ENCODE results near the gene PMF1.
A peak's percentile ranks its signal among the peaks of the same experiment; 100 is the strongest.

PMF1 gene

DNA sequence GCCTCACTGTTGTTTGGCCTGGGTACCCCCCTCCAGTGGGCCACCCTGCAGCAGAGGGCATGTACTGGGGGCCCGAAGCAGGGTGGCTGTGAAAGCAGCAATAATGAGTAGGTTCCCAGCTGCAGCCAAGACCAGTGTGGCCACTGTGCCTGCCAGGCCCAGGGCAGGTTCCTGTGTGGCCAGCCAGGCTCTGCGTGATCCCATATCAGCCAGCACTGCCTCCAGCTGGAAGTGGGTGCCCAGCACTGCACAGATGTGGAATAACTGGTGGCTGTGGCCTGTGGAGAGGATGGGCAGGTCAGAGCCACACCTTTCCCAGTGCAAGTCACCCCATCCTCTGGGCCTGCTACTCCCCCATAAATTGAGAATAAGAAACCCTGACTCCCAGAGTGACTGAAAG is 31.3 kb downstream of the PMF1 start:
- no peak for DNase-seq
- H2AFZ ChIP-seq (ENCODE audit: insufficient read depth, low read length, poor library complexity) = no peak overlapping the region
- H3K79me2 ChIP-seq (ENCODE audit: control insufficient read depth, insufficient read depth, low read length, poor library complexity) = no peaks in the 10 kb centered on the region
- no peak overlapping the region for H2BK12ac ChIP-seq (ENCODE audit: low read length)
- no peaks in the 10 kb centered on the region for H3K27me3 ChIP-seq (ENCODE audit: insufficient read depth, low read length)
- no peak overlapping the region for H4K91ac ChIP-seq (ENCODE audit: low read depth, low read length)
- no peaks in the 10 kb centered on the region for H3K4me1 ChIP-seq (ENCODE audit: control insufficient read depth in 1 of 2, insufficient read depth in 2 of 2, low read length in 2 of 2)
- no peak overlapping the region for H3K27ac ChIP-seq (ENCODE audit: low read depth, low read length)
- H4K8ac ChIP-seq (ENCODE audit: low read depth, low read length) = no peak overlapping the region
- no peaks in the 10 kb centered on the region for H3K79me1 ChIP-seq (ENCODE audit: low read length)
- no peak overlapping the region for H3K9ac ChIP-seq (ENCODE audit: low read length)
- peaks cover 15 to 20% of the 10 kb centered on the region in 2 experiments for H3K36me3 ChIP-seq (ENCODE audit: control insufficient read depth in 1 of 2, insufficient read depth in 2 of 2, low read length in 2 of 2)
- no peak overlapping the region for H3K4me2 ChIP-seq (ENCODE audit: low read length)
- H3K18ac ChIP-seq (ENCODE audit: low read length) = no peak overlapping the region
- H3K9me3 ChIP-seq (ENCODE audit: insufficient read depth, low read depth, low read length) = peaks cover 2% of the 10 kb centered on the region
- no peak overlapping the region for H3K4ac ChIP-seq (ENCODE audit: low read depth, low read length)
- no peak overlapping the region for H3K4me3 ChIP-seq (ENCODE audit: low read depth, low read length)
- no peak overlapping the region for H4K12ac ChIP-seq (ENCODE audit: low read depth, low read length)
- H3K23ac ChIP-seq (ENCODE audit: low read length) = no peak overlapping the region
- no peak overlapping the region for H3K14ac ChIP-seq (ENCODE audit: low read length)
- no CpG with 5 or more reads among the region's 2 CpGs for WGBS (ENCODE audit: extremely low coverage, insufficient coverage, insufficient read length)
- H2AK5ac ChIP-seq (ENCODE audit: low read length) = no peak overlapping the region
- H2BK5ac ChIP-seq (ENCODE audit: low read depth, low read length, poor library complexity) = no peak overlapping the region
- H2BK120ac ChIP-seq (ENCODE audit: insufficient read depth, low read length, poor library complexity) = no peak overlapping the region

DNA sequence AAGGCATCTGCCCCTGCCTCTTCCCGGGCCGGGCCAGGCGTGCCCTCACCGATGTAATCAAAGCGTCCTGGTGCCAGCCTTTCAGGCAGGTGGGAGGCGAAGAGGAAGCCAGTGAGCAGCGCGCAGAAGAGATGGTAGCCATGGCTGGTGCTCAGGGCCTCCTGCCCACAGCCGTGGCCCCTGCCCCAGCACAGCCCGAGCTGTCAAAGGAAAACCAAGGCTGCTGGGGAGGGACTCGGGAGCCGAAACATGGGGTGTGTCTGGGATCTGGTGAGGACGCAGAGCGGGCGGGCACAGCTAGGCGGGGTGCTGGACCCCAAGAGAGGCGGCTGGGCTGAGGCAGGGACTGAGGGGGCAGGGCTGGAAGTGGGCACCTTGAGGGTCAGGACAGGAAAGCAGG is 31.9 kb downstream of the PMF1 start:
- H3K36me3 ChIP-seq (ENCODE audit: control insufficient read depth in 1 of 2, insufficient read depth in 2 of 2, low read length in 2 of 2) = peaks cover 15 to 22% of the 10 kb centered on the region in 2 experiments
- H3K14ac ChIP-seq (ENCODE audit: low read length) = no peak overlapping the region
- WGBS (ENCODE audit: extremely low coverage, insufficient coverage, insufficient read length) = no CpG with 5 or more reads among the region's 17 CpGs
- no peak overlapping the region for H3K23ac ChIP-seq (ENCODE audit: low read length)
- H4K8ac ChIP-seq (ENCODE audit: low read depth, low read length) = no peak overlapping the region
- H3K9me3 ChIP-seq (ENCODE audit: insufficient read depth, low read depth, low read length) = peaks cover 2% of the 10 kb centered on the region
- no peak overlapping the region for H4K91ac ChIP-seq (ENCODE audit: low read depth, low read length)
- no peak overlapping the region for H2BK12ac ChIP-seq (ENCODE audit: low read length)
- no peak overlapping the region for H3K18ac ChIP-seq (ENCODE audit: low read length)
- no peak overlapping the region for H2AK5ac ChIP-seq (ENCODE audit: low read length)
- H3K79me2 ChIP-seq (ENCODE audit: control insufficient read depth, insufficient read depth, low read length, poor library complexity) = no peaks in the 10 kb centered on the region
- no peaks in the 10 kb centered on the region for H3K79me1 ChIP-seq (ENCODE audit: low read length)
- H3K4me1 ChIP-seq (ENCODE audit: control insufficient read depth in 1 of 2, insufficient read depth in 2 of 2, low read length in 2 of 2) = peaks cover 1 to 2% of the 10 kb centered on the region in 2 experiments
- H3K9ac ChIP-seq (ENCODE audit: low read length) = no peak overlapping the region
- H3K4me3 ChIP-seq (ENCODE audit: low read depth, low read length) = no peak overlapping the region
- no peak overlapping the region for H3K4me2 ChIP-seq (ENCODE audit: low read length)
- H3K27me3 ChIP-seq (ENCODE audit: insufficient read depth, low read length) = no peaks in the 10 kb centered on the region
- H3K4ac ChIP-seq (ENCODE audit: low read depth, low read length) = no peak overlapping the region
- no peak for DNase-seq
- no peak overlapping the region for H4K12ac ChIP-seq (ENCODE audit: low read depth, low read length)
- no peak overlapping the region for H3K27ac ChIP-seq (ENCODE audit: low read depth, low read length)
- H2BK5ac ChIP-seq (ENCODE audit: low read depth, low read length, poor library complexity) = no peak overlapping the region
- no peak overlapping the region for H2BK120ac ChIP-seq (ENCODE audit: insufficient read depth, low read length, poor library complexity)
- H2AFZ ChIP-seq (ENCODE audit: insufficient read depth, low read length, poor library complexity) = no peak overlapping the region

DNA sequence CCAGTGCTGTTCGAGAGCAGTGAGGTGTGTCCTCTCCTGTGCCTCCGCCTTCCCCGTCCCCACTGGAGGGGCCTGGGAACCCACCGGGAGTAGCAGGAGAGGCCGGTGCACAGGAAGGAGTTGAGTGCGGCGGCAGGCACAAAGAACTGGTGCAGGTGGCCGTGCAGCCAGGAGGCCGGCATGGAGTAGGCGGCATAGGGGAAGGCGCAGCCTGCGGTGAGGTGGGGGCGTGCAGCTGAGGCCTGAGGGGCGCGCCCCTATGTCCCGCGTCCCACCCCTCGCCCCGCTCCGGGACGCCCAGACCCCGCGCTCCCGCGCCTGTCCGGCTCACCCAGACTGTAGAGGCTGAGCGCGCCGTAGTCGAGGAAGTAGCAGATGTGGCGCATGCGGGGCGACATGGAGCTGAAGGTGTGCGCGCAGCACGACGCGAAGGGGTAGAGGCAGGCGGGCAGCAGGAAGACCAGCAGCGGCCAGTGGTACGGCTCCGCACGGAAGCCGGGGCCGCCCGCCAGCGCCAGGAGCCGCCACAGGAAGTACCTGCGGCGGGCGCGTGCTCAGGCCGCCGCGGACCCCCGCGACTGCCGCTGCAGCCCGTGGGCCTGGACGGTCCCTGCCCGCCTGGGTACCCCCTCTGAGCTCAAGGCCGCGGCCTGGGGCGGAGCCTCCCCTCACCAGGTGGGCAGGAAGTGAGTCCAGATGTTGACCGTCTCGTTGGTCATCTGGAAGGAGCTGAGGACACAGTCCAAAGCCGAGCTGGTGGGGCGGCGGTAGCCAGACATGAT is 32.8 kb downstream of the PMF1 start:
- H3K14ac ChIP-seq (ENCODE audit: low read length) = no peak overlapping the region

DNA sequence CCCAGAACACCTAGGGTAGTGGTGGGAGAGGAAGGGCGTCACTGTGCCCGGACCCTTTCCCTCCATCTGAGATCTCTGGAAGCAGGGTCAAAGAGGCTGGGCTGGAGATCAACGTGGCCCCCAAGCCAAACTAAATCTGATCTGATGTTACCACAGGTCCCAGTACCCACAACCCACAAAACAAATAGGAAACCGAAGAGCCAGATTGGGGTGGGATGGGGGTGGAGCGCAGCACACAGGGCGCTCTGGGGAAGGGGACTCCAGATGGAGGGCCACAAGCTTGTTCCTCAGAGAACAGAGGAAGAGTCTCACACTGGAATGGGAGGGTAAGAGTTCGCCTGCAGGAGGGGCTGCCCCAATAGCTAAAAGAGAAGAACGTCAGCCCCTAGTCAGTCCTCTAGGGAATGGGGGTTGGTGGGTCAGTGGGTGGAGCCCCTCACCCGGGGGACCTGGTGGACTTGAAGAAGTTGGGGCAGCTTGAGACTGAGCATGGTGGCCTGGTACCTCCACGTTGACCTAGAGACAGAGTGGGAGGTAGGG is 33.5 kb downstream of the PMF1 start:
- Histone ChIP-seq H3K27me3 (ENCODE audit: insufficient read depth, low read length) (no peaks in the 10 kb centered on the region), H2AK5ac (ENCODE audit: low read length) (no peak overlapping the region), H4K8ac (ENCODE audit: low read depth, low read length) (no peak overlapping the region), H2BK12ac (ENCODE audit: low read length) (no peak overlapping the region), H2AFZ (ENCODE audit: insufficient read depth, low read length, poor library complexity) (no peak overlapping the region), H2BK120ac (ENCODE audit: insufficient read depth, low read length, poor library complexity) (no peak overlapping the region), H3K18ac (ENCODE audit: low read length) (no peak overlapping the region), H3K4me1 (ENCODE audit: control insufficient read depth in 1 of 2, insufficient read depth in 2 of 2, low read length in 2 of 2) (peaks cover 12% of the 10 kb centered on the region in 2 experiments), H3K9ac (ENCODE audit: low read length) (no peak overlapping the region), H4K12ac (ENCODE audit: low read depth, low read length) (no peak overlapping the region), H3K23ac (ENCODE audit: low read length) (no peak overlapping the region), H3K79me2 (ENCODE audit: control insufficient read depth, insufficient read depth, low read length, poor library complexity) (no peaks in the 10 kb centered on the region), H3K79me1 (ENCODE audit: low read length) (no peaks in the 10 kb centered on the region), H4K91ac (ENCODE audit: low read depth, low read length) (no peak overlapping the region), H3K36me3 (ENCODE audit: control insufficient read depth in 1 of 2, insufficient read depth in 2 of 2, low read length in 2 of 2) (peaks cover 28 to 35% of the 10 kb centered on the region in 2 experiments), H2BK5ac (ENCODE audit: low read depth, low read length, poor library complexity) (no peak overlapping the region), H3K4me2 (ENCODE audit: low read length) (no peak overlapping the region), H3K14ac (ENCODE audit: low read length) (no peak overlapping the region), H3K9me3 (ENCODE audit: insufficient read depth, low read depth, low read length) (peaks cover 2% of the 10 kb centered on the region), H3K4ac (ENCODE audit: low read depth, low read length) (no peak overlapping the region), H3K27ac (ENCODE audit: low read depth, low read length) (no peak overlapping the region), H3K4me3 (ENCODE audit: low read depth, low read length) (no peak overlapping the region)
- no peak for DNase-seq
- WGBS (ENCODE audit: extremely low coverage, insufficient coverage, insufficient read length) = no CpG with 5 or more reads among the region's 10 CpGs

More for the DNA sequence above, 32.8 kb downstream of the PMF1 start:
- Histone ChIP-seq H3K4me1 (ENCODE audit: control insufficient read depth in 1 of 2, insufficient read depth in 2 of 2, low read length in 2 of 2) (peaks cover 5% of the 10 kb centered on the region in 2 experiments), H3K9ac (ENCODE audit: low read length) (no peak overlapping the region), H3K27ac (ENCODE audit: low read depth, low read length) (no peak overlapping the region), H3K79me2 (ENCODE audit: control insufficient read depth, insufficient read depth, low read length, poor library complexity) (no peaks in the 10 kb centered on the region), H2BK12ac (ENCODE audit: low read length) (no peak overlapping the region), H2AFZ (ENCODE audit: insufficient read depth, low read length, poor library complexity) (peak overlapping the region; percentile 12), H3K36me3 (ENCODE audit: control insufficient read depth in 1 of 2, insufficient read depth in 2 of 2, low read length in 2 of 2) (peaks cover 21 to 28% of the 10 kb centered on the region in 2 experiments), H3K4me3 (ENCODE audit: low read depth, low read length) (no peak overlapping the region), H2BK5ac (ENCODE audit: low read depth, low read length, poor library complexity) (no peak overlapping the region), H3K79me1 (ENCODE audit: low read length) (no peaks in the 10 kb centered on the region), H2BK120ac (ENCODE audit: insufficient read depth, low read length, poor library complexity) (no peak overlapping the region), H4K12ac (ENCODE audit: low read depth, low read length) (no peak overlapping the region), H3K23ac (ENCODE audit: low read length) (no peak overlapping the region), H4K91ac (ENCODE audit: low read depth, low read length) (no peak overlapping the region), H3K27me3 (ENCODE audit: insufficient read depth, low read length) (no peaks in the 10 kb centered on the region), H3K9me3 (ENCODE audit: insufficient read depth, low read depth, low read length) (peaks cover 2% of the 10 kb centered on the region), H2AK5ac (ENCODE audit: low read length) (no peak overlapping the region), H3K4me2 (ENCODE audit: low read length) (no peak overlapping the region), H4K8ac (ENCODE audit: low read depth, low read length) (no peak overlapping the region), H3K18ac (ENCODE audit: low read length) (no peak overlapping the region), H3K4ac (ENCODE audit: low read depth, low read length) (no peak overlapping the region)
- no CpG with 5 or more reads among the region's 69 CpGs for WGBS (ENCODE audit: extremely low coverage, insufficient coverage, insufficient read length)
- DNase-seq = peak; percentile 49 to 70

Measured in trophoblast cell (in vitro differentiated cells and primary cell).